Activated T-helper 17 cell treated with anti-CD3 and anti-CD28 coated beads, Interleukin-2, amount 50 U/mL, for 72 hours (primary cell): Measurements from ENCODE around the gene SLIT3. TPM values are rescaled to one million over a fixed set of nuclear protein-coding genes. Genes with fewer than 3 reads are reported as not detected.

Source experiments
- ATAC-seq: fragments of 150-1000 bp; cut with Tn5 transposase; replicated peaks from 2 replicates; pipeline ENCODE4 v1.10.0; 2021; ENCODE audit warnings: mild to moderate bottlenecking, moderate library complexity
- H3K27ac Mint-ChIP-seq: one replicate; pipeline ENCODE4 v1.8.0; 2022; ENCODE audit warnings: mixed read lengths
- H3K27me3 Mint-ChIP-seq: one replicate; pipeline ENCODE4 v1.8.0; 2022; ENCODE audit warnings: mixed read lengths
- H3K36me3 Mint-ChIP-seq: one replicate; pipeline ENCODE4 v1.8.0; 2022; ENCODE audit warnings: low read depth, mild to moderate bottlenecking, mixed read lengths
- H3K4me1 Mint-ChIP-seq: one replicate; pipeline ENCODE4 v1.8.0; 2022; ENCODE audit warnings: mixed read lengths
- H3K4me3 Mint-ChIP-seq: one replicate; pipeline ENCODE4 v1.8.0; 2022; ENCODE audit warnings: mild to moderate bottlenecking, mixed read lengths
- H3K9me3 Mint-ChIP-seq: one replicate; pipeline ENCODE4 v1.8.0; 2022; ENCODE audit warnings: mixed read lengths
- total RNA-seq, 2 donors: library from RNA; stranded (reverse); gene quantifications; one replicate each; pipeline ENCODE4 v1.2.3, GENCODE V29; 2022

Gene SLIT3
- total RNA-seq, 2 donors from 2014 or later = 0.26 TPM; not detected in 1

- Mint-ChIP-seq H3K27me3 (no peaks in the 10 kb centered on the region), H3K4me1 (no peaks in the 10 kb centered on the region), H3K27ac (no peak overlapping the region), H3K9me3 (no peaks in the 10 kb centered on the region), H3K36me3 (no peaks in the 10 kb centered on the region), H3K4me3 (no peak overlapping the region)
- no peak for ATAC-seq
Observed at GRCh38 chr5:168952196-168952595, 348.7 kb downstream of the SLIT3 start.

- Mint-ChIP-seq H3K36me3 (no peaks in the 10 kb centered on the region), H3K27me3 (no peaks in the 10 kb centered on the region), H3K4me1 (no peaks in the 10 kb centered on the region), H3K4me3 (no peak overlapping the region), H3K27ac (no peak overlapping the region), H3K9me3 (no peaks in the 10 kb centered on the region)
- no peak for ATAC-seq
Observed at GRCh38 chr5:168951769-168952168, 349.2 kb downstream of the SLIT3 start.

GRCh38 chr5:168951356-168951755, 349.6 kb downstream of the SLIT3 start:
- Mint-ChIP-seq H3K36me3 (no peaks in the 10 kb centered on the region), H3K27me3 (no peaks in the 10 kb centered on the region), H3K4me1 (no peaks in the 10 kb centered on the region), H3K4me3 (no peak overlapping the region), H3K9me3 (no peaks in the 10 kb centered on the region), H3K27ac (no peak overlapping the region)
- ATAC-seq = no peak

- Mint-ChIP-seq H3K27ac (no peak overlapping the region), H3K27me3 (no peaks in the 10 kb centered on the region), H3K4me1 (no peaks in the 10 kb centered on the region), H3K9me3 (no peaks in the 10 kb centered on the region), H3K36me3 (no peaks in the 10 kb centered on the region), H3K4me3 (no peak overlapping the region)
- peak; percentile 86 for ATAC-seq
Observed at GRCh38 chr5:168950241-168950951, 350.5 kb downstream of the SLIT3 start.

GRCh38 chr5:168948746-168949145, 352.2 kb downstream of the SLIT3 start:
- ATAC-seq = no peak
- Mint-ChIP-seq H3K9me3 (no peaks in the 10 kb centered on the region), H3K4me1 (no peaks in the 10 kb centered on the region), H3K27ac (no peak overlapping the region), H3K4me3 (no peak overlapping the region), H3K36me3 (no peaks in the 10 kb centered on the region), H3K27me3 (no peaks in the 10 kb centered on the region)

- no peaks in the 10 kb centered on the region for H3K9me3 Mint-ChIP-seq
- H3K27ac Mint-ChIP-seq = no peak overlapping the region
- H3K4me3 Mint-ChIP-seq = no peak overlapping the region
- H3K4me1 Mint-ChIP-seq = no peaks in the 10 kb centered on the region
- ATAC-seq = no peak
- H3K27me3 Mint-ChIP-seq = no peaks in the 10 kb centered on the region
- no peaks in the 10 kb centered on the region for H3K36me3 Mint-ChIP-seq
Observed at GRCh38 chr5:168947212-168947868, 353.6 kb downstream of the SLIT3 start.

GRCh38 chr5:168946363-168946762, 354.6 kb downstream of the SLIT3 start:
- no peak overlapping the region for H3K4me3 Mint-ChIP-seq
- H3K4me1 Mint-ChIP-seq = no peaks in the 10 kb centered on the region
- no peak for ATAC-seq
- no peak overlapping the region for H3K27ac Mint-ChIP-seq
- H3K9me3 Mint-ChIP-seq = no peaks in the 10 kb centered on the region
- H3K27me3 Mint-ChIP-seq = no peaks in the 10 kb centered on the region
- H3K36me3 Mint-ChIP-seq = no peaks in the 10 kb centered on the region

GRCh38 chr5:168944004-168944403, 356.9 kb downstream of the SLIT3 start:
- Mint-ChIP-seq H3K4me1 (no peaks in the 10 kb centered on the region), H3K36me3 (no peaks in the 10 kb centered on the region), H3K27ac (no peak overlapping the region), H3K4me3 (no peak overlapping the region), H3K27me3 (no peaks in the 10 kb centered on the region), H3K9me3 (no peaks in the 10 kb centered on the region)
- no peak for ATAC-seq

- no peaks in the 10 kb centered on the region for H3K4me1 Mint-ChIP-seq
- H3K27me3 Mint-ChIP-seq = no peaks in the 10 kb centered on the region
- no peak overlapping the region for H3K4me3 Mint-ChIP-seq
- ATAC-seq = no peak
- no peak overlapping the region for H3K27ac Mint-ChIP-seq
- no peaks in the 10 kb centered on the region for H3K36me3 Mint-ChIP-seq
- H3K9me3 Mint-ChIP-seq = no peaks in the 10 kb centered on the region
Observed at GRCh38 chr5:168943091-168943884, 357.7 kb downstream of the SLIT3 start.

GRCh38 chr5:168941901-168942300, 359.0 kb downstream of the SLIT3 start:
- Mint-ChIP-seq H3K4me3 (no peak overlapping the region), H3K36me3 (no peaks in the 10 kb centered on the region), H3K27ac (no peak overlapping the region), H3K27me3 (peaks cover 1% of the 10 kb centered on the region), H3K9me3 (no peaks in the 10 kb centered on the region), H3K4me1 (no peaks in the 10 kb centered on the region)
- ATAC-seq = no peak

GRCh38 chr5:168940712-168941111, 360.2 kb downstream of the SLIT3 start:
- Mint-ChIP-seq H3K27ac (no peak overlapping the region), H3K27me3 (peaks cover 3% of the 10 kb centered on the region), H3K4me3 (no peak overlapping the region), H3K36me3 (no peaks in the 10 kb centered on the region), H3K9me3 (no peaks in the 10 kb centered on the region), H3K4me1 (no peaks in the 10 kb centered on the region)
- ATAC-seq = no peak

GRCh38 chr5:168939887-168940544, 360.9 kb downstream of the SLIT3 start:
- Mint-ChIP-seq H3K27ac (no peak overlapping the region), H3K4me1 (no peaks in the 10 kb centered on the region), H3K4me3 (no peak overlapping the region), H3K9me3 (no peaks in the 10 kb centered on the region), H3K27me3 (peaks cover 3% of the 10 kb centered on the region), H3K36me3 (no peaks in the 10 kb centered on the region)
- ATAC-seq = no peak

- no peak overlapping the region for H3K4me3 Mint-ChIP-seq
- no peaks in the 10 kb centered on the region for H3K9me3 Mint-ChIP-seq
- H3K27me3 Mint-ChIP-seq = peaks cover 3% of the 10 kb centered on the region
- H3K27ac Mint-ChIP-seq = no peak overlapping the region
- H3K36me3 Mint-ChIP-seq = no peaks in the 10 kb centered on the region
- no peaks in the 10 kb centered on the region for H3K4me1 Mint-ChIP-seq
- no peak for ATAC-seq
Observed at GRCh38 chr5:168939156-168939800, 361.7 kb downstream of the SLIT3 start.

GRCh38 chr5:168936511-168936910, 364.4 kb downstream of the SLIT3 start:
- Mint-ChIP-seq H3K9me3 (peaks cover 3% of the 10 kb centered on the region), H3K27ac (no peak overlapping the region), H3K4me1 (no peaks in the 10 kb centered on the region), H3K27me3 (peaks cover 7% of the 10 kb centered on the region), H3K4me3 (no peak overlapping the region), H3K36me3 (no peaks in the 10 kb centered on the region)
- ATAC-seq = no peak
